Endothelial cell of umbilical vein (primary cell): ENCODE data around the gene LRRC8D.

Source experiments
- POLR2A ChIP-seq: IDR thresholded peaks from 2 replicates; pipeline ENCODE4 v1.6.1; 2012; ENCODE audit warnings: low read depth, mild to moderate bottlenecking, control low read depth, low read length
- TF ChIP-seq, protein P1 (sequence below), 2 donors: IDR thresholded peaks; 1 replicate in 1 of 2; 2 replicates in 1 of 2; pipeline ENCODE4 v1.5.1; 2011; ENCODE audit warnings: low read length in 2 of 2, mild to moderate bottlenecking in 2 of 2, moderate library complexity in 2 of 2, control low read depth in 1 of 2, inconsistent platforms in 1 of 2, low read depth in 1 of 2; ENCODE audit not compliant: insufficient read depth in 1 of 2; ENCODE audit errors: extremely low read depth in 1 of 2

DNA sequence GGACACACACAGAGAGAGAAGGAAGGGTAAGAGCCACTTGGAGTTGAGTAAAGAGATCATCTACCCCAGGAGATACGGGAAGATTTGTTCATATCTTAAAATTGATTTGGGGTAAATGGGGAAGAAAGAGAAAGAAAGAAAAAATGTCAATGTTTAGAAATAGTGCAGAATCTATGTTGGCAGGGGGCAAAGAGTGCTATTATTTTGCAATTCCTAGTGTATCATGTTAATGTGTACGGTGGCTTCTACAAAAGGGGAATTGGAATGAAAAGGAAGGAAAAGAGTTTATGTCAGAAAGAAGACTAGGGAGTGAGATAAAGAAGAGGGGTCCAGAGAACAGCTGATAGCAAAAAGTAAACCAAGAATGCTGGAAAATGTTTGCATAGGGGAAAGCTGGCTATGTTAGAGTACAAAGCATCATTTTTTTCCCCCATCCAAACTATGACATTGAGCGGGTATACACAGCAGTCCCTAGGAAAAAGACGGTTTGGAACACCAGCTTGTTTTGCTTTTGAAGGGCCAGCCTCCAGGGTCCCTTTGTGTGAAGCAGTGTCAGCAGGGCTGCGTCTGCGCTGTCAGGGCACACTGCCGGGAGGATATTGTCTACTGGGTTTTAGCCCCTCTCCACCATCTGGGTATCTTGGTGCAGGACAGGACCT is 10.8 kb downstream of the LRRC8D start:
- TF ChIP-seq POLR2A, result no peak
- TF ChIP-seq, protein P1, sequence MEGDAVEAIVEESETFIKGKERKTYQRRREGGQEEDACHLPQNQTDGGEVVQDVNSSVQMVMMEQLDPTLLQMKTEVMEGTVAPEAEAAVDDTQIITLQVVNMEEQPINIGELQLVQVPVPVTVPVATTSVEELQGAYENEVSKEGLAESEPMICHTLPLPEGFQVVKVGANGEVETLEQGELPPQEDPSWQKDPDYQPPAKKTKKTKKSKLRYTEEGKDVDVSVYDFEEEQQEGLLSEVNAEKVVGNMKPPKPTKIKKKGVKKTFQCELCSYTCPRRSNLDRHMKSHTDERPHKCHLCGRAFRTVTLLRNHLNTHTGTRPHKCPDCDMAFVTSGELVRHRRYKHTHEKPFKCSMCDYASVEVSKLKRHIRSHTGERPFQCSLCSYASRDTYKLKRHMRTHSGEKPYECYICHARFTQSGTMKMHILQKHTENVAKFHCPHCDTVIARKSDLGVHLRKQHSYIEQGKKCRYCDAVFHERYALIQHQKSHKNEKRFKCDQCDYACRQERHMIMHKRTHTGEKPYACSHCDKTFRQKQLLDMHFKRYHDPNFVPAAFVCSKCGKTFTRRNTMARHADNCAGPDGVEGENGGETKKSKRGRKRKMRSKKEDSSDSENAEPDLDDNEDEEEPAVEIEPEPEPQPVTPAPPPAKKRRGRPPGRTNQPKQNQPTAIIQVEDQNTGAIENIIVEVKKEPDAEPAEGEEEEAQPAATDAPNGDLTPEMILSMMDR (IDR thresholded peaks at IDR 0.05; ENCODE audit: extremely low read depth in 1 of 2, insufficient read depth in 1 of 2, low read depth in 1 of 2, low read length in 2 of 2), result no peak
